Nephron (organoid): ENCODE measurements around the gene ARHGAP22.

Experiments used
- H3K27ac Mint-ChIP-seq, 3 experiments: 2 replicates each; pipeline ENCODE4 v1.8.0; 2020; ENCODE audit warnings: mixed read lengths in 3 of 3, mild to moderate bottlenecking in 2 of 3, moderate library complexity in 1 of 3
- H3K27me3 Mint-ChIP-seq: 2 replicates; pipeline ENCODE4 v1.8.0; 2021; ENCODE audit warnings: low read depth, mild to moderate bottlenecking, moderate library complexity, mixed read lengths
- H3K36me3 Mint-ChIP-seq: 2 replicates; pipeline ENCODE4 v1.8.0; 2020; ENCODE audit warnings: low read depth, mixed read lengths
- H3K4me1 Mint-ChIP-seq: 2 replicates; pipeline ENCODE4 v1.8.0; 2020; ENCODE audit warnings: mixed read lengths
- H3K4me3 Mint-ChIP-seq, 3 experiments: 2 replicates each; pipeline ENCODE4 v1.8.0; 2020; ENCODE audit warnings: mild to moderate bottlenecking in 3 of 3, mixed read lengths in 3 of 3, moderate library complexity in 2 of 3
- H3K9me3 Mint-ChIP-seq: 2 replicates; pipeline ENCODE4 v1.8.0; 2020; ENCODE audit warnings: mixed read lengths
- CTCF ChIP-seq, 3 experiments: fragments of 200-600 bp; sonication (generic); IDR thresholded peaks; one replicate each; pipeline ENCODE4 v1.5.0; 2021; ENCODE audit warnings: antibody characterized with exemption in 3 of 3; ENCODE audit not compliant: unreplicated experiment in 3 of 3

ARHGAP22 gene

GRCh38 chr10:48454302-48455054 lies 150.4 kb downstream of the ARHGAP22 start:
- no peaks in the 10 kb centered on the region for H3K9me3 Mint-ChIP-seq
- H3K4me1 Mint-ChIP-seq, result peaks cover 12% of the 10 kb centered on the region
- H3K36me3 Mint-ChIP-seq, result no peaks in the 10 kb centered on the region
- no peak for TF ChIP-seq CTCF (IDR thresholded peaks at IDR 0.05; ENCODE audit: unreplicated experiment in 3 of 3)
- no peak overlapping the region for H3K4me3 Mint-ChIP-seq
- peak overlapping the region in 2 of 3 experiments; percentile 29 to 81 for H3K27ac Mint-ChIP-seq
- H3K27me3 Mint-ChIP-seq, result peaks cover 4% of the 10 kb centered on the region

- Mint-ChIP-seq H3K4me3 (no peak overlapping the region), H3K36me3 (no peaks in the 10 kb centered on the region), H3K27me3 (peaks cover 4% of the 10 kb centered on the region), H3K4me1 (peaks cover 12% of the 10 kb centered on the region), H3K27ac (peak overlapping the region in 2 of 3 experiments; percentile 29 to 81), H3K9me3 (no peaks in the 10 kb centered on the region)
- no peak for TF ChIP-seq CTCF (IDR thresholded peaks at IDR 0.05; ENCODE audit: unreplicated experiment in 3 of 3)
Observed at GRCh38 chr10:48453451-48454301, 151.2 kb downstream of the ARHGAP22 start.

GRCh38 chr10:48452879-48453412 lies 151.9 kb downstream of the ARHGAP22 start:
- Mint-ChIP-seq H3K4me1 (peaks cover 12% of the 10 kb centered on the region), H3K36me3 (no peaks in the 10 kb centered on the region), H3K4me3 (no peak overlapping the region), H3K27me3 (peaks cover 4% of the 10 kb centered on the region), H3K27ac (no peak overlapping the region), H3K9me3 (no peaks in the 10 kb centered on the region)
- TF ChIP-seq CTCF (IDR thresholded peaks at IDR 0.05; ENCODE audit: unreplicated experiment in 3 of 3), result no peak

- Mint-ChIP-seq H3K9me3 (no peaks in the 10 kb centered on the region), H3K36me3 (no peaks in the 10 kb centered on the region), H3K4me1 (peaks cover 12% of the 10 kb centered on the region), H3K27ac (peak overlapping the region in 1 of 3 experiments; percentile 62), H3K27me3 (peaks cover 8% of the 10 kb centered on the region), H3K4me3 (no peak overlapping the region)
- TF ChIP-seq CTCF (IDR thresholded peaks at IDR 0.05; ENCODE audit: unreplicated experiment in 3 of 3), result no peak
Observed at GRCh38 chr10:48451969-48452878, 152.6 kb downstream of the ARHGAP22 start.

- H3K27me3 Mint-ChIP-seq, result peaks cover 15% of the 10 kb centered on the region
- peaks cover 7% of the 10 kb centered on the region for H3K4me1 Mint-ChIP-seq
- H3K4me3 Mint-ChIP-seq, result no peak overlapping the region
- H3K9me3 Mint-ChIP-seq, result no peaks in the 10 kb centered on the region
- no peaks in the 10 kb centered on the region for H3K36me3 Mint-ChIP-seq
- H3K27ac Mint-ChIP-seq, result no peak overlapping the region
- no peak for TF ChIP-seq CTCF (IDR thresholded peaks at IDR 0.05; ENCODE audit: unreplicated experiment in 3 of 3)
Observed at GRCh38 chr10:48450741-48451466, 154.0 kb downstream of the ARHGAP22 start.
